Lower lobe of right lung (tissue), 2 donors: Measurements from ENCODE around the gene QARS1. TPM values are rescaled to one million over a fixed set of nuclear protein-coding genes. Genes with fewer than 3 reads are reported as not detected.

ENCODE experiments used
- ATAC-seq, 2 donors: fragments of 200-7000 bp; cut with Tn5 transposase; one replicate each; pipeline ENCODE4 v1.9.1; 2020 to 2022; ENCODE audit warnings: mild to moderate bottlenecking in 2 of 2, moderate library complexity in 2 of 2
- DNase-seq: peaks from one replicate; pipeline ENCODE4 v3.0.0-alpha.2; 2020
- H3K27ac ChIP-seq: fragments of 200-600 bp; one replicate; pipeline ENCODE4 v1.8.0; 2022
- H3K27me3 ChIP-seq: fragments of 200-600 bp; one replicate; pipeline ENCODE4 v1.8.0; 2022; ENCODE audit warnings: low read depth
- H3K36me3 ChIP-seq: fragments of 200-600 bp; one replicate; pipeline ENCODE4 v1.8.0; 2022; ENCODE audit warnings: mild to moderate bottlenecking
- H3K4me1 ChIP-seq: fragments of 200-600 bp; one replicate; pipeline ENCODE4 v1.8.0; 2022
- H3K4me3 ChIP-seq: fragments of 200-600 bp; one replicate; pipeline ENCODE4 v1.8.0; 2022; ENCODE audit warnings: mild to moderate bottlenecking
- H3K9me3 ChIP-seq: fragments of 200-600 bp; one replicate; pipeline ENCODE4 v1.8.0; 2022
- intact Hi-C: fragments of 100-400 bp; cut with DNase I; formaldehyde crosslinking; loops from one replicate; pipeline ENCODE4 v1.11.0; 2022
- total RNA-seq: library from RNA; stranded (reverse); fragmentation: NEBNext Ultra II Directional; extraction: Animal tissue kit (Norgen Biotek cat#: 25700); gene quantifications from one replicate; pipeline ENCODE4 v1.2.1, GENCODE V29; 2021
- TF ChIP-seq, protein P1 (sequence below): fragments of 200-600 bp; IDR thresholded peaks from one replicate; pipeline ENCODE4 v1.8.0; 2022; ENCODE audit warnings: antibody characterized with exemption, mild to moderate bottlenecking
- donor health status: DM: no; HTN: yes; CAD: no; lungs with severe emphysema.

The QARS1 gene
- total RNA-seq, 1 donor from 2014 or later, result 198 TPM

DNA sequence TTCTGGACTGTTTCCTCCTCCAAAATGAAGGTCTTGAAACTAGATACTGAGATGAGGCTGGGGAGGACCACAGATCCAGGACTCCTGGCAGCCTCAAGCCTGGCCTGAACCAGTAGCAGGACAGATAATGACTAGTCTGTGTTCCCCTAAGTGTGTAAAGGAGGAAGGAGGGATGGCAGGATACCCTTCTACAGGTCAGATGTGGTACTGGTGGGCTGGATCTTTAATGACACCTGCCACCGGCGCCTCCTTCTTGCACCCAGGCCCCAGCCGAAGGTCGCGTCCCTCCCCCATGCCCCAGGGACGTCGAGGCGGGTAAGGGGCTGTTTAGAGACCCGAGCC, 15.5 kb upstream of the QARS1 start:
- DNase-seq (no peak), ATAC-seq (peak in 1 of 2 donors; percentile 7)
- Histone ChIP-seq H3K27ac (peak overlapping the region; percentile 97), H3K4me3 (peak overlapping the region; percentile 99), H3K36me3 (peaks cover 84% of the 10 kb centered on the region), H3K4me1 (peaks cover 20% of the 10 kb centered on the region), H3K27me3 (no peaks in the 10 kb centered on the region), H3K9me3 (no peaks in the 10 kb centered on the region)
- TF ChIP-seq, protein P1, sequence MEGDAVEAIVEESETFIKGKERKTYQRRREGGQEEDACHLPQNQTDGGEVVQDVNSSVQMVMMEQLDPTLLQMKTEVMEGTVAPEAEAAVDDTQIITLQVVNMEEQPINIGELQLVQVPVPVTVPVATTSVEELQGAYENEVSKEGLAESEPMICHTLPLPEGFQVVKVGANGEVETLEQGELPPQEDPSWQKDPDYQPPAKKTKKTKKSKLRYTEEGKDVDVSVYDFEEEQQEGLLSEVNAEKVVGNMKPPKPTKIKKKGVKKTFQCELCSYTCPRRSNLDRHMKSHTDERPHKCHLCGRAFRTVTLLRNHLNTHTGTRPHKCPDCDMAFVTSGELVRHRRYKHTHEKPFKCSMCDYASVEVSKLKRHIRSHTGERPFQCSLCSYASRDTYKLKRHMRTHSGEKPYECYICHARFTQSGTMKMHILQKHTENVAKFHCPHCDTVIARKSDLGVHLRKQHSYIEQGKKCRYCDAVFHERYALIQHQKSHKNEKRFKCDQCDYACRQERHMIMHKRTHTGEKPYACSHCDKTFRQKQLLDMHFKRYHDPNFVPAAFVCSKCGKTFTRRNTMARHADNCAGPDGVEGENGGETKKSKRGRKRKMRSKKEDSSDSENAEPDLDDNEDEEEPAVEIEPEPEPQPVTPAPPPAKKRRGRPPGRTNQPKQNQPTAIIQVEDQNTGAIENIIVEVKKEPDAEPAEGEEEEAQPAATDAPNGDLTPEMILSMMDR, result no peak
- intact Hi-C loops, result no loop called here

DNA sequence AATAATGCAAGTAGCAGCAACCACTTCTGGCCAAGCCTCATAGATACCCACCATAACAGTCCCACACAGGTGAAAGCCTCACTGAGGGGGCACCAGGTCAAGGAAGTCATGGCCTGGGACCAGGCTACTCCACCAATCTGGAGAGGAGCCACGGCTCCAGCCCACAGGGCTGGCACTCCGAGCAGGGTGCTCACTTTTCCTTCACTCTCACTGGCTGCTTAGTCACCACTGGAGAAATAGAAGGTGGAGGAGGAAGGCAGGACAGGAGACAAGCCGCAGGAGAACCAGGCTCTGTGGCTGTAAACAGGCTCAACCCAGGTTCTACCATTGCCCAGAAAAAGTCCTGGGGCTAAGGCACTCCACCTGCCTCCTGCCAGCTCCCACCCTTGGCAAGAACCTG, 14.9 kb upstream of the QARS1 start:
- Histone ChIP-seq H3K4me3 (peak overlapping the region; percentile 99), H3K4me1 (peaks cover 20% of the 10 kb centered on the region), H3K36me3 (peaks cover 84% of the 10 kb centered on the region), H3K27ac (peak overlapping the region; percentile 97), H3K27me3 (no peaks in the 10 kb centered on the region), H3K9me3 (no peaks in the 10 kb centered on the region)
- DNase-seq, result no peak
- intact Hi-C loops, result no loop called here
- ATAC-seq, result no peak
- TF ChIP-seq, protein P1, result no peak

DNA sequence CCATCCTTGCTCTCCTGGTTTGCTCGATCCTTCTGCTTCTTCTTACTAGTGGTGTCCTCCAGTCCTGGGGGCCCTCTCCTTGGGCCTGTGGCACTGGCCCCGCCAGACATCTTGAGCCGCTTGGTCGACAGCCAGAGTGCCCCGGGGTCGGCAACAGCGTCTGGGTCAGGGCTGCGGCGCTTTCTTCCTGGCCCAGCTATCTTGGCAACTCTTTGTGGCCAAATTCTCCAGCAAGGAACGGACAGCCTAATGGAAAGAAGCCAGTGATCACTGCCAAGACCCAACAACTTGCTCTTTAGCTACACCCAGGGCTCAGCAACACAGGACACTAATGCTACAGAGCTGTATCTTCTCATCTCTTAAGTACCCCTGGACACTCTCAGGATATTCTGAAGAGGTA, 14.5 kb upstream of the QARS1 start:
- H3K4me3 ChIP-seq, result peak overlapping the region; percentile 99
- ATAC-seq, result no peak
- intact Hi-C loops, result no loop called here
- H3K9me3 ChIP-seq, result no peaks in the 10 kb centered on the region
- DNase-seq, result no peak
- TF ChIP-seq, protein P1, result no peak
- peaks cover 84% of the 10 kb centered on the region for H3K36me3 ChIP-seq
- H3K27me3 ChIP-seq, result no peaks in the 10 kb centered on the region
- H3K27ac ChIP-seq, result peak overlapping the region; percentile 97
- H3K4me1 ChIP-seq, result peaks cover 20% of the 10 kb centered on the region

DNA sequence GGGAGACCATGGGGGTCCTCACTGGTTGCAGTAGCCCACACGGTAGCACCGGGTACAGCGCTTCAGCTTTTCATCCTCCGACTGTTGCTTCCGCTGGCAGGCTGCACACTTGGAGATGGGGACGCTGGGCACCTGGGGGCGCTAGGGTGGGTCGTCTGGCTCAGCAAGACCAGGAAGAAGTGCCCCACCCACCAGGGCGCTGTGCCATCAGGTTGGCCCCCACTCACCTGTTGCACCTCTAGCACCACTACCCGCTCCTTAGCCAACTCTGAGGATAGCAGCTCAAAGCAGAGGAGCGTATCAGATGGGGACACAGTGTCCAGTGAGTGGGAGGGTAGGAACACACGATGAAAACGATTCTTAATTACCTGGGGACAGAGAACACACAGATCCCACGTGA, 7.7 kb upstream of the QARS1 start:
- TF ChIP-seq, protein P1, result no peak
- ATAC-seq (no peak), DNase-seq (no peak)
- peaks cover 100% of the 10 kb centered on the region for H3K36me3 ChIP-seq
- H3K4me1 ChIP-seq, result no peaks in the 10 kb centered on the region
- no peaks in the 10 kb centered on the region for H3K27me3 ChIP-seq
- no peak overlapping the region for H3K27ac ChIP-seq
- no peak overlapping the region for H3K4me3 ChIP-seq
- intact Hi-C loops, result no loop called here
- no peaks in the 10 kb centered on the region for H3K9me3 ChIP-seq

DNA sequence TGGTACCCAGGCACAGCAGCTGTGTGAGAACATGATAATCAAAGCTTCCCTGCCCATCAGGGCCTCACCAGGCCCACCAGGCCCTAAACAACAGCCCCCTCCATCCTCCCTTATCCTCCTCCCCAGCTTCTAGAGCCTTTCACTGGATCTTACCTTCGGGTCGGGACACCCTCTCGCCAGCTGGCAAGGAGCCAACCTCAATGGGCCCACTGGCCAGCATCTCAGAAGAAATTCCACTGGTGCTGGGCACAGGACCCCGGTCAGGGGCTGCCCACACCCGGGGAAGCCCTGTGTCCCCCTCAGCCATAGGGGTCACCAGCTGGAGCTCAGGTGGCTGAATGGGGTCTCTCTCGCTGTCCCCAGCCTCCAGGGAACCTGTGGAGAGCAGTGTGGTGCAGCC, 6.8 kb upstream of the QARS1 start:
- DNase-seq, result no peak
- Histone ChIP-seq H3K9me3 (no peaks in the 10 kb centered on the region), H3K4me1 (no peaks in the 10 kb centered on the region), H3K4me3 (no peak overlapping the region), H3K27ac (no peak overlapping the region), H3K27me3 (no peaks in the 10 kb centered on the region), H3K36me3 (peaks cover 94% of the 10 kb centered on the region)
- TF ChIP-seq, protein P1, result no peak
- intact Hi-C loops, result no loop called here
- ATAC-seq, result no peak

DNA sequence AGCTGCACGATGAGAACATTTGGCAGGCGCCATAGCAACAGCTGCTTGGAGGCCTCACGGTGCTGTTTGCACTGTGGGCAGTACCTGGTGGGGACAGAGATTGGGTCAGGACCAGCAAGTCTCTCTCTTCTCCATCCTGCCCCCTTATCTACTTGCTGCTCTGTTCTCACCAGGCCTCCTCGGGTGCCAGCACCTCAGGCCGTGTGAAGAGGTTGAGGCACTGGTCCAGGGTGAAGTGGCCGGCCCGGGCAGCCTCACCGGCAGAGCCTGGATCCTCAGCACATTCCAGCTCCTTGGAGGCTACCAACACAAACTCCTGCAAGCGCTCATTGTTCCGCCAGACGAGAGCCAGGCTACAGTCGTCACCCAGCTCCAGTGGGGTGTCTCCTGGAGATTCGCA, 6.2 kb upstream of the QARS1 start:
- Histone ChIP-seq H3K27me3 (no peaks in the 10 kb centered on the region), H3K27ac (no peak overlapping the region), H3K9me3 (no peaks in the 10 kb centered on the region), H3K4me1 (peaks cover under 1% of the 10 kb centered on the region), H3K4me3 (no peak overlapping the region), H3K36me3 (peaks cover 88% of the 10 kb centered on the region)
- ATAC-seq, result no peak
- no peak for DNase-seq
- intact Hi-C loops, result no loop called here
- TF ChIP-seq, protein P1, result no peak
